NCI-H526 (cell line): Measurements from ENCODE around the gene COL6A2.
"Not testable (repeated sequence)": the region's sequence is repeated elsewhere in the genome, so short reads cannot be mapped to it uniquely, and the experiment has no call there.

Experiments used
- DNase-seq, 2 experiments: peaks; one replicate each; lab custom pipeline; 2025; lab: John Stamatoyannopoulos, UW

COL6A2 gene

DNA sequence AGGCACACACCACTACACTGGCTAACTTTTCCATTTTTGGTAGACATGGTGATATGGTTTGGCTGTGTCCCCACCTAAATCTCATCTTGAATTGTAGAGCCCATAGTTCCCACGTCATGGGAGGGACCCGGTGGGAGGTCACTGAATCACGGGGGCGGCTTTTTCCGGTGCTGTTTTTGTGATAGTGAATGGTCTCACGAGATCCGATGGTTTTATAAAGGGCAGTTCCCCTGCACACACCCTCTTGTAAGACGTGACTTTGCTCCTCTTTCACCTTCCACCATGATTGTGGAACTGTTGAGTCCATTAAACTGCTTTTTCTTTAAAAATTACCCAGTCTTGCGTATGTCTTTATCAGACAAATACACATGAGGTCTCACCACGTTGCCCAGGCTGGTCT is 58.8 kb downstream of the COL6A2 start:
- no peak for DNase-seq

DNA sequence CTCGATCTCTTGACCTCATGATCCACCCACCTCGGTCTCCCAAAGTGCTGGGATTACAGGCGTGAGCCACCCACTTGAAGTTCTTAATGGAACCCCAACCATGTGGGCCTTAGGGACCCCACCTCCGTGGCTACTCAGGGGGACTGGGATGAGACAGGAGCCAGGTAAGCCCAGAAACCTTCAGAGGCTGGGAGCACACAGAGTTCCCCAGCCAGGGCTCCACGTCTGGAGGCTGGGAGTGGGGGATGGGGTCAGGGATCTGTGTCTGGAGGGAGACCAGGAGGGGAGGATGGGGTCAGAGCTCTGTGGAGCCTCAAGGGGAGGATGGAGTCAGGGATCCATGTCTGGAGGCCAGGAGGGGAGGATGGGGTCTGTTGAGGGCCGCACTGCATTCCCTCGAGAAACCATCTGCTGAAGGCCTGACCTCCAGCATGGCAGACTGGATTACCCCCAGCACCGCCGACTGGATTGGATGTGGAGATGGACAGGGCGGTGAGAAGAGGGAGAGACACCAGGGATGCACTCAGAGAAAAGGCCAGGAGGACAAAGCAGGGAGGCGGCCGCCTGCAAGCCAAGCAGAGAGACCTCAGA is 59.6 kb downstream of the COL6A2 start:
- no peak for DNase-seq

DNA sequence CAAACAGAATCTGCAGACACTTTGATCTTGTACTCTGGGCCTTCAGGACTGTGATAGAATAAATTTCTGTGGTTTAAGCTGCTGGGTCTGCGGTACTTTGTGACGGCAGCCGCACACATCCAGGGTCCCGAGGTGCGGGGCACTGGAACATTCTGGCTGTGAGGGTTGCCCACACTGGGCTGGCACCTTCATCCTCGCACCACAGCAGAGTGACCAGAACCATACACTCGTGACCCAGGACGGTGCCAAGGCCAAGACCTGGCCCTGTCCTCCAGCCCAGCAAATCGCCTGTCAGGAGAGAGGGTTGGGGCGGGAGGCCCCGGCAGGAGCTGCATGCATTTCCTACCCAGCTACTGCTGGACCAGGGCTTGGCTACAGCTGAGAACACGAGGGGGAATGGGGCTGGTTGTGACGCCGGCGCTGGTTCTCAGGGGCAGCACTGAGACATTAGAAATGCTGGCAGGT is 60.1 kb downstream of the COL6A2 start:
- DNase-seq = no peak

DNA sequence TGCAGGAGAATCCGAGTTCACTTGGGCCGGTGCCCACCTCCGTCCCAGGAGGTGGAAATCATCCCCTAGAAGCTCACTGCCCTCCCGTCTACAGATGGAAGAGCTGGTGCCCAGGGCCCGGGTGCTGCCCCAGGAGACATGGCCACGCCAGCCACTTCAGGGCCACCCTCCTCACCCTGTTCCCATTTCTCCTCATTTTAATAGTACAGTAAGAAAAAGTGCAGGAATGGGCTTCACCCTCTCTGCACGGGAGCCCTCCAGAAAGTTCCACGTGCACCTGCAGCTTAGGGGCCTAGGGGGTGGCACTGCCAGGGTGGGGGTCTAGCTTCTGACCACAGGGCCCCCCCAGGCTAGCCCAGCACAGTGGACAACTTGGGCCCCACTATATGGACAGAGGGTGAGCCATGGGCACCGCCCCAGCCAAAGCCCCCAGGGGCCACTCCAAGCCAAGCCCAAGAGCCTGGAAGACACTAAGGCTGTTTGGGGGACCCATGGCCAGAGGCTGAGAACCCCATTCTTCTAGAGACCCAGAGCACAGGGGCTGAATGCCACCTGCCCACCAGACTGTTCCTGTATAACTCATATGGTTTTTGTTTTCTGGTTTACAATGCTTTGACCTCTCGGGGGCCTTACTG is 60.9 kb downstream of the COL6A2 start:
- DNase-seq = no peak

DNA sequence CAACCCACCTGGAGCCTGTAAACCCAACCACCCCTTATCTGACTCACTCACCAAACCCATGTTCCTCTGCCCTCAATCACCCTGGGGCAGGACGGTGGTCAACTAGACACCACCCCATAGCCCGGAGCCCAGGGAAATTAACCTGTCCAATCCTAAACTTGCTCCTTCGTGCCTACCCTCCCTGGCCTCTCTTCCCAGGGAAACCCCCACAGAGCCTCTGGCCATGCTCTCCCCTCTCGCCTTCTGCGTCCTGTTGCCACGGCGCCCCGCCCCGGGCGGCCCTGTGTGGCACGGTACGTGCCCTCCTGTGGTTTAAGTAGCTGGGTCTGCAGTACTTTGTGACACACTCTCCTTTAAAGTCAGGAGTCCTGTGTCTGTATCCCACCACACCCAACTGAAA is 61.5 kb downstream of the COL6A2 start:
- no peak for DNase-seq

DNA sequence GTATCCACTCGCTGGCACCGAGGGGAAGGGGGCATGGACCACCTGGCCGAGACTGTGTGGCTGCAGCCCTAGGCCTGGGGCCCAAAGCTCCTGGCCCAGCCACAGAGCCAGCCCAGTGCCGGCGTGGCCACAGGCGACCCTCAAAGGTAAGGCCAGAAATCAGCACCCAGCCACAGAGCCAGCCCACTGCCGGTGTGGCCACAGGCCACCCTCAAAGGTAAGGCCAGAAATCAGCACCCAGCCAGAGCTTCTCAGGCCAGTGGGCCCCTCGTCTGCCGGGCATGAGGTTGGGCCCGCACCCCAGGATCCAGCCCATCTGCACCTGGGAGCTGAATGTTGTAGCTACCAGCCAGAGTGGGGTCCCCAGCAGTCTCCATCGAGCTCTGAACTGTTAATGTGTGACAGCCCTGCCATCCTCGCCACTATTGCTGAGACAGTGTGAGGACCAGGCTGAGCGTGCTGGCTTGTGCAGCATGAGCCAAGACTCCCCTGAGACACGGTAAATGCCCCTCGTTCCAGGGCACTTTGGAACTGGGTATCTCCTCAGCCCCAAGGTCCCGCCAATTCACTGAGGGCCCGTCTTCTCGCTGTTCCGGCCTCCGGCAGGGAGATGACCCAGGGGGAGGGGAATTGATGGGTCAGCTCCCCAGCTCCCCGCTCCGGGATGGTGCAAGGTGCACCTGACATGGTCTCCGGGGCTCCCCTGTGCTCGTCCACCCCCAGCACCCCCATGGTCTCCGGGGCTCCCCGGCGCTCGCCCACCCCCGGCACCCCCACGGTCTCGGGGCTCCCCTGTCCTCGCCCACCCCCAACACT is 62.1 kb downstream of the COL6A2 start:
- no peak for DNase-seq

DNA sequence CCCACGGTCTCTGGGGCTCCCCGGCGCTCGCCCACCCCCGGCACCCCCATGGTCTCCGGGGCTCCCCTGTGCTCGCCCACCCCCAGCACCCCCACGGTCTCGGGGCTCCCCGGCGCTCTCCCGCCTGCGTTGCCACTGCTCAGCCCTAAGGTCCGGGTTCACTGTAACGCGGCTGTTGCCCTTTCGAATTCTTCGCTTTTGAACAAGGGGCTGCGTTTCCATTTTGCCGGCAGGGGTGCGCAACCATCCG is 62.7 kb downstream of the COL6A2 start:
- DNase-seq = no peak

DNA sequence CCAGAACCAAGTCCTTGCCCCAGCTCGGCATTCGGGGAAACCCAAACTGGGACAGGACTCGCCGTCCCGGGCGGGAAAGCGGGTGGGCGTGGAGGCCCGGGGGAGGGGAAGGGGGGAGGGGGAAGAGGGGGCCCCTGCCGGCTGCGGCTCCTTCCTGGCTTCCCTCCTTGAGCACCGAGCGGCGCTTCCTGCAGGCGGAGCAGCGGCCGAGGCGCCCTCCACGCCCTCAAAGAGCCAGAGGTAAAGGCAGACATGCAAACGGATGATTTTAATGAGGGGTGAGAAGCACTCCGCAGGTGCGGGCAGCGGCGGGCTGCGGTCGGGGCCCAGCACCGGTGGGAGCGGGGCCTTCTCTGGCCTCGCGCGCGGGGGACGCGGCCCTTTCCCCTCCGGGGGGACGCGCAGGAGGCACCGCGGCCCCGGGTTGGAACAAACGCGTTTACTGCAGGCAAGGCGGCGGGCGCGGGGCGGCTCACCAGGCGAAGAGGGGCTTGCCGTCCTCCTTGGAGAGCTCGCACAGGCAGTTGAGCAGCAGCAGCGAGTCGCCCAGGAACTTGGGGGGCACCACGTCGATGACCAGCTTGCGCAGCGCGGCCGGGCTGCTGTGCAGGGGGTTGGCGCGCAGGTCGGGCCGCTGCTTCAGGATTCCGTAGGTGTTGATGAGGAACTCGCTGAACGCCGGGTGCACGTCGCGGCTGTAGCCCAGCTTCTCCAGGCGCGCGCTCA is 63.2 kb downstream of the COL6A2 start:
- DNase-seq = no peak

DNA sequence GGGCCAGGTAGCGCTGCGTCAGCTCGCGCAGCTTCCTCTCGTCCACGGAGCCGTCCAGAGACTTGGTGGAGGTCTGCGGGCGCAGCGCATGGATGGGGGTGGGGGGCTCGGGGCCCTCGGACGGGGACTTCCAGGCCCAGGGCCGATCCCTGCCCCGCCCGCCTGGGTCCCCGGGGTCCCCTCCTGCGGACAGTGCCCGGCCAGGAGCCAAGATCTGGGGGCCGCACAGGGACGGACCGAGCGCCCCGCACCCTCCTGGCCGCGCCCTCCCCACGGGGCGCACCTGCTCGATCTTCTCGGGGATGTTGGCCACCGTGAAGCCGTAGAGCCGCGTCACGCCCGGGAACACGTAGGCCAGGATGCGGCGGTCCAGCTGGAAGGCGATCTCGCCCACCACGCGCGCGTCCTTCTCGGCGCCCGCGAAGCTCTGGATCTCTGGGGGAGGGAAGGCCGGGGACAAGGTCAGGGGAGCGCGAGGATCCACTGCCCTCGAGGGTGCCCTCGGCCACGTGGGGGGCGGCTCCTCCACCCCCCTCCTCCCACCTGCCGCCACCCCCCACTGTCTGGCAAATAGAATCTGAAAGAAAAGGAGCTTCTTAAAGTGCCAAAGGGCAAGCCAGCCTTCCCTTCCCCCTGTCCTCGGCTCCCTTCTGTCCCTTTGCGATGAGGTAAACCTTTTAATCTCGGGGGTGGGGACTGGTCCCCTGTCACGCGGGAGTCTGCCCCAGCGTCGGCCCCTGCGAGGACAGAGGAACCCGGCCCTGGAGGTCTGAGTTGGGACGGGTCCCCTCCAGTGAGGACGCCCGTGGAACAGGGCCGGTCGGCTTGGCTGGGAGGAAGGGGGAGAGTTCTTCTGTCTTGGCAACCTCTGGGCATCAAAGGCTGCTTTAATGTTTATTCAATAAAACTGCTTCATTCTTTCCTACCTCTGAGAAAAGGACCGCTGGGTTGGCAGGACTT is 64.0 kb downstream of the COL6A2 start:
- no peak for DNase-seq

DNA sequence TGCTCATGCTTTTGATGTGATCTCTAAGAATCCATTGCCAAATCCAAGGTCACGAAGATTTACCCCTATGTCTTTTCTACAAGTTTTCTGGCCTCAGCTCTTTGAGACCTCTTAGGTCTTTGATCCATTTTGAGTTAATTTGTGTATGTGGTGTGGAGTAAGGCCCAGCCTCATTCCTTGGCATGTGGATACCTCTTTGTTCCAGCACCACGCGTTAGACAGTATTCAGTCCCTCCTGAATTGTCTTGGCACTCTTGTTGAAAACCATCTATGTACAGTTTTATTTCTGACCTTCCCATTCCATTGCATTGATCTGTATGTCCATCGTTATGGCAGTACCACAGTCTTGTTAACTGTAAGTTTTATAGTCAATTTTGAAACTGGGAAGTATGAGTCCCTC is 65.5 kb downstream of the COL6A2 start:
- DNase-seq = no peak

DNA sequence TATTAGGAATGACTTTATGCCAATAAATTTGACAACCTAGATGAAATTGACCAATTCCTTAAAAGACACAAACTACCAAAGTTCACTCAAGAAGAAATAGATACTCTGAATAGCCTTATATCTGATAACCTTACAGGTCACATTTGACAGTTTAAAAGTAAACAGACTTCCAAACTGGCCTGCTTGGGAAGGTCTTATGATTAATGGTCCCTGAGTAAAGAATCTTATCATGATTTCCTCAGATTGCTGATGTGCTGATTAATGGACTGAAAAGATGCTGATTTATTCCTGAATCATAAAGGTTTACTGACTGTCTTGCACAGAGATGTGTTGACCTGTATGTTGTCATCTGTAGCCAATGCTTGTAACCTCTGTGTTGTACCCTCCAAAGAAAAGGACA is 67.2 kb downstream of the COL6A2 start:
- no peak for DNase-seq

DNA sequence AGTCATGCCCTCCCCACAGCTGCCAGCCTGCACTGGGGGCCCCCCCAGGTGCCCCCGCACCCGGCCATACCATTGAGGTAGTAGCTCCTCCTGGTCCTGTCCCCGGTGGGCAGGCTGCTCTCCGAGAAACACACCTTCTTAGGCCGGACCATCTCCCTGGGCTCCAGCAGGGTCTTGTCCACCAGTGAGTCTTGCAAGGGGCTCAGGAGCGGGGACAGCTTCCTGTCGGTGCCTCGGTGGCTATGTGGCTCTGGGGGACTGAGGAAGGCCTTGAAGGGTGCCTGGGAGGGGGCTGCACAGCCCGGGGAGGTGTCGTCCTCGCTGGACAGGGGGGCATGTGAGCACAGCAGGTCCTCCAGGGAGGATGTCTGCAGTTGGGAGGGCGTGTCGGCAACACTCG is 70.3 kb downstream of the COL6A2 start:
- DNase-seq = no peak

DNA sequence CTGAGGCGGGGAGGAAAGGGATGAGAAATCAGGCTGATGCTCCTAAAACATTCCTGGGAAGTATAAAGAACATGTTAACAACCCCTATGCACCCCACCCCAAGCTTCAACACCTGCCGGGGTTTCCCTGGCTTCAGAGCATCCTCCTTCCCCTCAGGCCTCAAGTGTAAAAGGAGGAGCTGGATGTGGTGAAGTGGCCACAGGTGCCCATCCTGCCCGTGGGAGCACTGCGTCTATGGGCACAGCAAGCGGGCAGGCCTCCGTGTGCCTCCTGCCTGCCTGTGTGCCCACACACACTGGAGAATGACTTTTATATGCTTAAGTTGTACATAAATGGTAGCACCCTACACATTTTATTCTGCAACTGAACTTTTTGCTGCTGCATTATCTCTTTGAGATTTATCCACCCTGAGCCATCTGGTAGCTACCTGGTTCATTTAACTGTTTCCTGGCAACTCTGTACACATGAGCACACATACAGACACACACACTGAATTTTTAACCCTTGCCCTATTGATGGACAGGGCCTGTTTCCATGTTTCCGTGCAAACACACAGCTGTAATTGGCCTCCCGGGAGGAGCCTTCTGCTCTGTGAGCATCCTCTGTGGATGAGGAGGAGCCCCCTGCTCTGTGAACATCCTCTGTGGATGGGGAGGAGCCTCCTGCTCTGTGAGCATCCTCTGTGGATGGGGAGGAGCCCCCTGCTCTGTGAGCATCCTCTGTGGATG is 70.9 kb downstream of the COL6A2 start:
- no peak for DNase-seq

DNA sequence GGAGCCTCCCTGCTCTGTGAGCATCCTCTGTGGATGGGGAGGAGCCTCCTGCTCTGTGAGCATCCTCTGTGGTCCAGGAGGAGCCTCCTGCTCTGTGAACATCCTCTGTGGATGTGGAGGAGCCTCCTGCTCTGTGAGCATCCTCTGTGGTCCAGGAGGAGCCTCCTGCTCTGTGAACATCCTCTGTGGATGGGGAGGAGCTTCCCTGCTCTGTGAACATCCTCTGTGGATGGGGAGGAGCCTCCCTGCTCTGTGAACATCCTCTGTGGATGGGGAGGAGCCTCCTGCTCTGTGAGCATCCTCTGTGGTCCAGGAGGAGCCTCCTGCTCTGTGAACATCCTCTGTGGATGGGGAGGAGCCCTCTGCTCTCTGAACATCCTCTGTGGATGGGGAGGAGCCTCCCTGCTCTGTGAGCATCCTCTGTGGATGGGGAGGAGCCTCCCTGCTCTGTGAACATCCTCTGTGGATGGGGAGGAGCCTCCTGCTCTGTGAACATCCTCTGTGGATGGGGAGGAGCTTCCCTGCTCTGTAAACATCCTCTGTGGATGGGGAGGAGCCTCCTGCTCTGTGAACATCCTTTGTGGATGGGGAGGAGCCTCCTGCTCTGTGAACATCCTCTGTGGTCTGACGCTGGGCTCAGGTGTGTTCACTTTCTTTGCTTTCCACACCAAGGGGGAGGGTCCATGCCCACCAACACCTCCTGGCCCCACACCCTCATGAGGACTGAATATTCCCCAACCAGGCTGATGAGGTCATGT is 72.7 kb downstream of the COL6A2 start:
- DNase-seq = not testable (repeated sequence)

DNA sequence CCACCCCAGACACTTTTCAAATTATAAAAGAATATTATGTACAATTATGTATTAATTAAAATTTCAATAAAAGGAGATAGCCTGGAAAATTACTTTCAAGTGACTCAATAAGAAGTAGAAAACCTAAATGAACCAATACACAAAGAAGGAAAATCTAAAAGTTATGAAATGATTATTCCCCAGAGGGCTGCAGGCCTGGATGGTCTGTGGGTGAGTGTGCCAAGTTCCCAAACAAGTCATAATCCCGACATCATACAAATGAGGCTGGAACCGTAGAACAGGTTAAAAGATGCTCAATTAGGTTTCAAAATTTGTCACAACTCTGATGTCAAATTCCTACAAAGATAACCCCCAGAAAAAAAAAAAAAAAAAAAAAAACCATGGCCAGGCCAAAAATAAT is 73.7 kb downstream of the COL6A2 start:
- DNase-seq = no peak

DNA sequence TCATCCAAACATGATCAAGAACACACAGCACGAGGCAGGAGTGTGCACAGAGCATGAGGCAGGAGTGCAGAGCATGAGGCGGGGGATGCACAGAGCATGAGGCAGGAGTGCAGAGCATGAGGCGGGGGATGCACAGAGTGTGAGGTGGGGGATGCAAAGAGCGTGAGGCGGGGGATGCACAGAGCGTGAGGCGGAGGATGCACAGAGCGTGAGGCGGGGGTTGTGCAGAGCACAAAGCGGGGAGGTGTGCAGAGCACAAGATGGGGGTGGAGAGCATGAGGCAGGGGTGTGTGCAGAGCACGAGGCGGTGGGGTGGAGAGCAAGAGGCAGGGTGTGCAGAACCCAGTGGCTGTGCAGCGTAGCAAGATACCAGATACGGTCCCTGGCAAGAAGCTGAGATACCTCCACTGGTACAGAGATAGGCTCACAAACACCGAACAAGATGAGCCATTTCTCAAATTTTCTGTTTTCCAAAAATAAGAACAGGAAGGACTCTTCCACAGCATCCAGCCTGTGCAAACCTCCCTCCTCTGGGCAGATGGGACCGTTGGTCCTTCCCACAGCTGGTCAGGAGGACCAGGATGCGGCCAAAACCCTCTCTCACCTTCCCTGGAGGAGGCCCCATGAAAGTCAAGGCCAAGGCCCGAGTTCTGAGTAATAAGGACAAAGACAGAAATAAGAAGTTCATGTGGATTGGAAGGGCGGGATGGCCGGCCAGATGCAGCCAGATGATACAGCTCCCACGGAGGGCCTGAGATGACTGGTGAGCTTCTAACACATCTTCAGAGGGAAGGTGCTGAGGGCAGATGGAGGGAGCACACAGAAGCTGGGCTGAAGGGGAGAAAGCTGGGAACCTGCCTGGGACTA is 74.3 kb downstream of the COL6A2 start:
- DNase-seq = no peak

DNA sequence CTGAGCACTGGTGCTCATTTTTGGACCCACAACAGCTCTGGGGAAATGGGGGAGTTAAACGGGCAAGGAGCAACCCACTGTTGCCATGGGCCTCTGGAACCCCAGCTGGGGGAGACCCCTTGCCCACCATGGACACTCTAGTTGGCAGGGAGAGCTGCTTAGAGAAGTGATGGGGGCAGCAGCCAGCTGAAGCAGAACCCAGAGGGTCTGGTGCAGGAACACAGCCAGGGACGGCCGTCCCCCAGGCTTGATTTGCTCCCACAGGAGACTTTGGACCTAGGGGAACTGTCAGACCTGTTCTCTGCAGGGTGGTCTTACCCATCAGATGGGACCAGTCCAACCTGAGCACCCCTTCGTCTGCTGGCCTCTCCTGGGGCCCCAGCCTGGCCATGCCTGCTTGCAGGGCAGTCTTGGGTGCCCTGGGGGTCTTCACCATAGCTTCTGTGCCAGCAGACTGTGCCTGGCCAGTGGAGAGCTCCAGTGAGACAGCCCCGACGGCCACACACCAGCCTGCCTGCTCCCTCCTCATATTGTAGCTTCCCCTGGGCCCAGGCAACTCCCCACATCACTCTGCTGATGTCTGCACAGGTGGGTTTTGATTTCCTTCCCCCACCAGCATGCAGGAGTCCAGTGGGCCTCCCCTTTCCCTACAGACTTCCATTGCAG is 75.1 kb downstream of the COL6A2 start:
- DNase-seq = no peak

DNA sequence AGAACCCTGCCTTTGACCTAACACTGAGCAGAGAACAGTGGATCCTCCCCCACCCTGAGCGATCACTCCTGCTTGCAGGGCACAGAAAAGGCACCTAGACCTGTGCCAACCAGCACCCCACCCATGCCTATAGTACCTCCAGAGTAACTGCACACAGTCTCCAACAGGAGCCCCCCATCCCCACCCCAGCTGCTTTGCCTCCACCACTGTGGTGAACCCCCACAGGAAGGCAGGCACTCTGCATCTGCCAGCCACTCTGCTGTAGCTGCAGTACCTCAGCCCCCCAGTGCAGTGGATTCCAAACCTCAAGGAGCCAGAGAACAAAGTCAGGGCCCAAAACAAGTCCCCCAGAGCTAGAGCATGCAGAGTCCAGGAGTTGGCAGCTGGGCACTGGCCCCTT is 75.7 kb downstream of the COL6A2 start:
- no peak for DNase-seq
